Measurements from ENCODE around the gene LARGE1. TPM values are rescaled to one million over a fixed set of nuclear protein-coding genes. Genes with fewer than 3 reads are reported as not detected.

The LARGE1 gene
- total RNA-seq, 2 donors from 2014 or later: 48.7 to 94.4 TPM

DNA sequence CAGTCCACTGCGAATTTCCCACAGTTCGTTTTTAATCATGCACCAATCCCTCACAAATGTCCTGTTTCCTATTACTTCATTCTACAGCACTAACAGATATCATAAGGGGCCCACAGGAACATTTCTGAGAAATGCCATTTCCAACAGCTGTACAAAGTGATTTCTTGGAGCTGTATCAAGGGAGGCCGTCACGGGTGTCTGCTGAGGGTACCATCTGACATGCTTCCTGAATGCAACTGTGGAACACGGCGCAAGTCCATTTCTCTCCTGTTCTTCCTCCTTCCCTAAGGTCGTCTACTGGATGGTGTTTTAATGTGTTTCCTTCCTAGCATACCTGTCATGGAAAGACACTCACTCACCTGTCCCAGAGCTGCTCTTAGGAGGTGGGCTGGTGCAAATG lies 320.7 kb downstream of the LARGE1 start:
- intact Hi-C loops (cut with DNase I): no loop called here

DNA sequence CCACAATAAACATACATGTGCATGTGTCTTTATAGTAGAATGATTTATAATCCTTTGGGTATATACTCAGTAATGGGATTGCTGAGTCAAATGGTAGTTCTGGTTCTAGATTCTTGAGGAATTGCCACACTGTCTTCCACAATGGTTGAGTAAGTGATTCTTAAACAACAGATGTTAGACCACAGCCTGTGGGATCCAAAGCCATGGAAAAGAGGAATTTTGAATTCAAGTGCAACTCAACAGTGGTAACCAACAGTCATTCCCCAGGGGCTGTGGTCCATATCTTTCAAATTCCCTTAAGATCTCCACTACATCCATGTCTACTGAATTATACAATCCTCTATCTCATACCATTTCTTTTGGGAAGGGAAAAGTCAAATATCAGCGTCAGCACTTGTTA lies 321.5 kb downstream of the LARGE1 start:
- DNase-seq (ENCODE audit: low spot score): no peak
- intact Hi-C loops (cut with DNase I): no loop called here

More for the DNA sequence above, 320.7 kb downstream of the LARGE1 start:
- DNase-seq (ENCODE audit: low spot score): peak; percentile 32

DNA sequence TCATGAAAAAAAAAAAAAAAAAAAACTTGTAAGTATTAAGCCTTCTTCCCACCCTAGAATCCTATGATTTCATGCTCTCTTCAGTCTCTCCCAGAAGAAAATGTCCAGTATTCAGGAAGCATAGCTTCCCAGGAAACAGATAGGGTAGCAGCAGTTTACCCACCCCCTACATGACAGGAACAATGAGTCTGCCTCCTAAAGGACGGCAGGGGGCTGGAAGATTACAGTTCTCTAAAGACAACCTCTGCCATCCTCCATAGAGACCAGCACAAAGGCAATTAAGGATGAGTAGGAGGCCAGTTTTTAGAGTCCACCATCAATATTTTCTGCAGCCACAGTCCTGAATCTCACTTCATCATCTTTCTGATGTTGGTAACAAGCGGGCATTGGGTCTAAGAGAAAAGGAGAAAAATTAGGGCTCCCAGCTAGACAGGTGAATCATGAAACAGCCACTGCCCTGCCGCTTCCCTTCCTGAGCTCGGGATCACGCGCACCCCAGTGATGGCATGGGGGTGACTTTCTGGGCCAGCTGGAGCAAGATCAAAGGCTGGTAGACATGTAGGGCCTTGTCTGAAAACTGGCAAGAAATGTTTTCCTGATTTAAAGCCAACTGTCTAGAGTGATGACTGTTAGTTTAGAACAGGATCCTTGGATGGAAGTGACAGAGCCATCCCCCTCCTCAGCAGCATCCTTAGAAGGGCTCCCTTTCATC lies 322.8 kb downstream of the LARGE1 start:
- intact Hi-C loops (cut with DNase I): no loop called here
- DNase-seq (ENCODE audit: low spot score): no peak

DNA sequence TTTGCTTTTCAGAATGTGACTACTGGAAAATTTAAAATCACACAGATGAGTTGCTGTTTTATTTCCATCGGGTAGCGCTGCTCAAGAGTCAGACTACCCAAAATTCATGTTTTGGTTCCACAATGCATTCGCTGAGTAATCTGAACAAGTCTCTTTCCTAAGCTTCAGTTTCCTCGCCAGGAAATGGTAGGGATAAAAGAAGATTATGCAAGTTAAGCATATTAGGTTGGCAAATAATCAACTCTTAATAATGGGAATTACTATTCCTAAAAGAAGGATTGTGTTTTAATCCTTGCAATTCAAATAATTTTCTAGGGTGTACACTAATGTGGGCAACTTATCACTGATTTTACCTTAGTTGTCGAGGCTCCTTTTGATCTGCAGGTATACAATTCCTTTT lies 326.5 kb downstream of the LARGE1 start:
- DNase-seq (ENCODE audit: low spot score): no peak
- intact Hi-C loops (cut with DNase I): no loop called here

DNA sequence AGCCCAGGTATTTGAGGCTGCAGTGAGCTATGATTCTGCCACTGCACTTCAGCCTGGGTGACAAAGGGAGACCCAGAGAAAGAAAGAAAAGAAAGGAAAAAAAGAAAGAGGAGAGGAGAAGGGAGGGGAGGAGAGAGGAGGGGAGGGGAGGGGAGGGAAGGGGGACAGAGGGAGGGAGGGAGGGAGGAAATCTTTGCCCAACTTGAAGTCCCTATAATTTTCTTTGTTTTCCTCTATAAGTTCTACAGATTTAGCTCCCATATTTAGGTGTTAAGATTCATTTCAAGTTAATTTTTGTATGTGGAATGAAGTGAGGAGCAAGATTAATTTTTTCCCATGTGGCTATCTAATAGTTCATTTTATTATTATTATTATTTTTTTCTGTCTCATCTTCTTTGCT lies 328.3 kb downstream of the LARGE1 start:
- intact Hi-C loops (cut with DNase I): no loop called here
- no peak for DNase-seq (ENCODE audit: low spot score)

DNA sequence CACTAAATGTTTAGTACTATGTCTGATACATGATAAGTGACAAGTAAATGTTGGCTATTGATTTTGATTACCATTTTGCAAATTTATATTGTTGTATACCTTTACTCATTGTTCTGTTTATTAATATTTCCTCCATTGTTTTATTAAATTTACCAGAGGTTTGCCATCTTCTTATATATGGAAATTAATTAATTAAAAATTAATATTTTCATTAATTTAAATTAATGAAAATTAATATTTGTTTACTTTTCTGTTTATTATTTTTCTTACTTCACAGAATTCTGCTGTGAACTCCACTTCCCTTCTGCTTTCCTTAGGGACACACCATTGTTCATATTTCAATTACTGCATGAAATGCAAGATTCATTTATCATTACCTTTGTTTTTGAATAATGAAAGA lies 331.0 kb downstream of the LARGE1 start:
- no peak for DNase-seq (ENCODE audit: low spot score)
- intact Hi-C loops (cut with DNase I): no loop called here

DNA sequence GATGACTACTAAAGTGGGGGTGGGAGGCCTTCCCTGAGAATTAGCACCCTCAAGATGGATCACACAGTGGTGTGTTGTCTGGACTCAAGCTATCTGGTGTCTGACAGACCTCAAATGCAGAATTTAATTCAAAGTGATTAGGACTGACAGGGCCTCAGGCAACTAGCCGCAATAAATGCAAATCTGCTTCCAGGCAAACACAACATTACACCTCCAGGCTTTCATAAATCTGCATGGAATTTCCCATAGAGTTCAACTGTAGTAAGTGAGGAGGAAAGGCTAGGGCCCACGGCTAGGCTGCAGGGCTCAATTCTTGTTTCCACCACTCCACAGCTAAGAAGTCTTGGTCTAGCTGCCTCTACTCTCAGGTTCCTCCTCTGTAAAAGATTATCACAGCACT lies 331.4 kb downstream of the LARGE1 start:
- DNase-seq (ENCODE audit: low spot score): no peak
- intact Hi-C loops (cut with DNase I): no loop called here

DNA sequence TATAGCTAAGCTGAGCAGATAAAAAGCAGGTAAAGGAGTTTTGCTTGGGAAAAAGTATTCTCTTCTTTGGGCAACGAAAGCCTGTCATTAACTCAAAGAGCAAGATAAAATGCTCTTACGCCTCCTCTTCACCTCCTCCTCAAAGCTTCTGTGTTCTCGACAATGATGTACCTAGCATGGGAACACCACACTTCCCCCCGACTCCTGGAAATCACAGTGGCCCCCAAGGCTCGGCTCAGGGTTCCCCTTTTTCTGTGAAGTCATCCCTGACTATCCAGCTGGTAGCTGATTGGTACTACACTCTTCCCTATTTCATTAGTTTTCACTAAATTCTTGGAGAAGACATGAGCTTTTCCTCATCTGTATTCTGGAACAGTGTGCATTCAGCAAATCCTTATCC lies 336.1 kb downstream of the LARGE1 start:
- peak; percentile 32 for DNase-seq (ENCODE audit: low spot score)
- intact Hi-C loops (cut with DNase I): no loop called here

DNA sequence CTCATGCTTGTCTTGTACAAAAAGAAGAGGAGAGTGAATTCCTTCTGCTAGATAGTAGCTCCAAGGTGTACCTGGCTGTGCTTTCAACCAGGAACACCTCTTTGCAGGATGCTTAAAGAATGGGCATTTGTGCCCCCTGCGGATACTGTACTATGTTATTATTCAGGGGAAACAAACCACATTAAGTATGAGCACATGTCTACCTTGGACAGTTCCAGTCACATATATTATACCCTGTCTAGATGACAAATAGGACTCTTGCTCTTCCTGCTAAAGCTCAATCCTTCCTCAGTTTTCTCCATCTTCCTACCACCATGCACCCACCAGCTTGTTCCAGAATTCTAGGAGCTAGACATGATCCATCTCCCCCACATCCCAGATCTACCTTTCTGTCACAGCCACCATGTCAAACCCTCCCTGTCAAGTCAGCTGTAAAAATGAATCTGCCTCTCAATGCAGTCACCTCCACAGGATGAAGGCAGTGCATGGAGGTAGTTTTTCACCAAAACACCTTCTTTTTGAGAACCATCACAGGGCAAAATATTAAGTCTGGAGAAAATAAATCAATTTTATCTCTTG lies 337.4 kb downstream of the LARGE1 start:
- intact Hi-C loops (cut with DNase I): no loop called here
- DNase-seq (ENCODE audit: low spot score): no peak

DNA sequence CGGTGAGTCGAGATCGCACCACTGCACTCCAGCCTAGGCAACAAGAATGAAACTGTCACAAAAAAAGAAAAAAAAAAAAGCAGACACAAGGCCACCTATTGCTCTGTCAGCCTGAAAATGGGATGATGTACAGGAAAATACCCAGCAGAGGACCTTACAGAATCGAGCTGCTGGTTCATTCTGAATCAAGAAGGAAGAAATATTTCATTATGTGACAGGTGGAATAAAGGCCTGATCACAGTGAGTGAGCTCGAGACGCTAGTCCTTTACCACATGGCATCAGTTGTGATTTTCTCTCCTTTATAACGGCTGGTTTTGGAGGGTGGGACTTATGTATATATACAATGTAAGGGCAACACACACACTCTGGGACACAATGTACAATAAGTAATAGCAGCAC lies 340.0 kb downstream of the LARGE1 start:
- DNase-seq (ENCODE audit: low spot score): no peak
- intact Hi-C loops (cut with DNase I): no loop called here

DNA sequence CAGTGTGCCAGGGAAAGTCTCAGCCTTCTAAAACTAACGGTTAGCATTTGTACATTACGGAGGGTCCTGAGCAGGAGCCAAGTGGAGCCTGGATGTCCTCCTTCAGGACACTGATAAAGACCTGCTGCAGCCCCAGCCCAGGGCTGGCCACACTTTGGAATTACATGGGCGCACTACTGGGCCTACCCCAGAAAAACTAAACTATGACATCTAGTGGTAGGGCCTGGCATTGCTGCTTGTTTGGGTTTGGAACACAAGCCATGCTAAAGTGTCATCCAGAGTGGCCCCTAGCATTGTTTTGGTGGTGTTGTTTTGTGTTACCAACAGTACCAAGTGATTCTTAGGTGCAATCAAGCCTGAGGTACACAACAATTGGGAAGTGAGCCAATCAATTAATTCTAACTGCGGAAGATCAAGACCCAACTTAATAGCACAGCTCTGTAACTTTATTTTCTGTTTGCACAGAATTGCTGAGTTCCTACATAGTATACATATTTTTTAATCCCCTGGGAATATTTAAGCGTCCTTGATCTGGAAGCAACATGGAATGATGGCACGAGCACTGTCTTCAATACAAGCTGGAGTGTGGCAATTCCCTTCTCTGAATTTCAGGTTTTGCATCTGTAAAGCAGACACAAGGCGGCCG lies 340.7 kb downstream of the LARGE1 start:
- DNase-seq (ENCODE audit: low spot score): no peak
- intact Hi-C loops (cut with DNase I): no loop called here

DNA sequence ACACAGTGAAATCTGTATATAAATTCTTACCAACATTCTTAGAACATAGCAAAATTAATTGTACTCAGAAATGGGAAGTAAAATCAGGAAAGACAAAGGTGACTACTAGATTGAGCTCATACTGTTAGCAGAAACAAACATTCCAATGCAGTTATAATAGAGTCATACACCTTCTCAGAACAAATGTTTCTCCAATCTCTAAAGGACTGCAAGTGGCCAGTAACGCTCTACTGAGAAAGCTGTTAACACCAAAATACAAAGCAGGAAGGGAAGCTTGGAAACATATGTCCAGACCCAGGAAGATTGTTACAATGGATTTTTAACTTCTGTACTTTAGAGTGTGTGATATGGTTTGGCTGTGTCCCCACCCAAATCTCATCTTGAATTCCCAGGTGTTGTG lies 341.5 kb downstream of the LARGE1 start:
- intact Hi-C loops (cut with DNase I): no loop called here

DNA sequence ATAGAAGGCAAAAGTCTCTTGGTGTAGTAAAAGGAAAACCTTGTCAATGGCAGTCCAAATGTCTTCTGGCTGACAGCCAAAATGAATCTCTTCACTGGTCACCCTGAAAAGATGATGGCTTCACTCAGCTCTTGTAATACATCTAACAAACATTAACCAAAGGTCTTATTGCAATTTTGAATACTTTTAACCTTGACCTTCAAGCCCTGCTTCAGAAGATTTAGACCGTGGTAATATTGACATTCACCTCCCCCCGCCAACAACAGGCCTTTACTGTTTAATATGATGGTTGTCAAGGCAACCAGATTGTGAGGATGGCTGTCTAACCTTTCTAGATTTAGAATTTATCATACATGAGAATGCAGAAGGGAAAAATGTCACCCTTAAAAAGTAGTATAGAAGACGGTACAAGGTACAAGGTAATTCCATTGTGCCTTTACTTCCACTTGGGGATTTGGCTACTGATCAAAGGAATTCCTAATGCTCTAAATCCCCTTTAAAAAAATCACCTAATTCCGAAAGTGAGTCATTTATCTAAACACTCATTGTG lies 342.3 kb downstream of the LARGE1 start:
- intact Hi-C loops (cut with DNase I): no loop called here
- no peak for DNase-seq (ENCODE audit: low spot score)

More for the DNA sequence above, 341.5 kb downstream of the LARGE1 start:
- DNase-seq (ENCODE audit: low spot score): no peak

DNA sequence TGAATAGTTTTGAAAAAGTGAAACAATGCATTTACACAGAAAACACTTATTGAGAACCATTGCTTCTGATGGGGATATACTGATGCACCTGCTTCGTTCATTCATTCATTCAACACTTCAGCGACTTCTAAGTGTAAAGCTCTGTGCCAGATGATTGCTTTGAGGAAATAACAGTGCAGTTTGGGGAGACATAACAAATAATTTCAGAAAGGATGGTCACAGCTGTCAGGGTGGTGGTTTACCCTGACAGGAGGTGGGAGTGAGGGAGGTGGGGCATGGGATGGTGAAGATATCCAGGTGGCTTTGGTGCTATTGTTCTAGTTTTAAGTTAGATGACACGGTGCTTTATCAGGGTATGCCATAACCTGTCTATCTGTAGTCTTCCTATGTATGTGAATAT lies 344.1 kb downstream of the LARGE1 start:
- no peak for DNase-seq (ENCODE audit: low spot score)
- intact Hi-C loops (cut with DNase I): no loop called here

DNA sequence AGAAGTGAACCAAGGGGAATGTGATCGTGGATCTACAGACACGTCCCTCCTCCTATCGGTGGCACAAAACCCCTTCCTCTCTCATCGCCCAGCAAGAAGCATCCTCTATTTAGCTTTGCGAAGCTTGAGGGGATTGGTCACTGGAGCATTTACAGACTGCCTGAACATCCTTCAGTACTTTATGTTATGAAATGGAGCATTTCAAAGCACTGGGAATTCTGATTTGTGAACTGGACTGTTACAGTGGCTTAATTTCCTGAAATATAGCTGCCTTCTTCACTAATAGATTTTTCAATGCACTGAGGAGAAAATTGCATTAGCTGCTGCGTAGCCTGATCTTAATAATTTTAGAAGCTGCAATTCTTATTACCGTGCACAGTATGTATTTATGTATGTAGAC lies 344.5 kb downstream of the LARGE1 start:
- no peak for DNase-seq (ENCODE audit: low spot score)
- intact Hi-C loops (cut with DNase I): no loop called here

DNA sequence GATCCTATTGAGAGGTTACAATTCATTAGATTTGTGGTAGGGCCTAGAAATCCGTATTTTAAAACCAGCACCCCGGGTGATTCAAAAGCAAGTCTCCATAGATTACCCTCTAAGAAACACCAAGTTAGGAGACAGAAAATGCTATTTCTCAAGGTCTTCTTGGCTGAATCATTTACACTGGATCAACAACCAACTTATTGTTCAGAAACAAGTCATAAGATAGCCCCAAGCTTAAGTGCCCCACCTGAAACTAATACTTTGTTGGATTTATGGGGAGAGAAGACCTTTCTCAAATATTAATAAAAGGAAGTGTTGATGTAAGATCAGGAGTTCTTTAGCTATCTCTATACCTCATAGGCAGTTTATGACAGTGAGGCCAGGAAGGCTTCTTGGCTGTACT lies 345.2 kb downstream of the LARGE1 start:
- DNase-seq (ENCODE audit: low spot score): no peak
- intact Hi-C loops (cut with DNase I): no loop called here

DNA sequence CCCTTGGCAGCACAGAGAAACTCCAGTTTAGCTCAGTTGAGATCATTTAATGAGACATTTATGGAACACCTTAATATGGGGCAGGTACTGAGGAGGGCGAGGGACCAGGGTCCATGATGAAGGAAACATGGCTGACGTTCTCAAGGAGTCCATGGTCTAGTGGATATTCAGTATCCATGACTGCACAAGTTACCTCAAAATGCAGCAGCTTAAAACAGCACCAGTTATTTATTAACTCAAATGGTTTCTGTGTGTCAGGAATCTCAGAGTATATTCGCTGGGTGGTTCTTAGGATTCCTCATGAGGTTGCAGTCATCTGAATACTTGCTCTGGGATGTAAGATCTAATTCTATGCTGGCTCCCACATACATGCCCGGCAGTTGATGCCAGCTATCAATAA lies 346.8 kb downstream of the LARGE1 start:
- intact Hi-C loops (cut with DNase I): no loop called here
- no peak for DNase-seq (ENCODE audit: low spot score)

DNA sequence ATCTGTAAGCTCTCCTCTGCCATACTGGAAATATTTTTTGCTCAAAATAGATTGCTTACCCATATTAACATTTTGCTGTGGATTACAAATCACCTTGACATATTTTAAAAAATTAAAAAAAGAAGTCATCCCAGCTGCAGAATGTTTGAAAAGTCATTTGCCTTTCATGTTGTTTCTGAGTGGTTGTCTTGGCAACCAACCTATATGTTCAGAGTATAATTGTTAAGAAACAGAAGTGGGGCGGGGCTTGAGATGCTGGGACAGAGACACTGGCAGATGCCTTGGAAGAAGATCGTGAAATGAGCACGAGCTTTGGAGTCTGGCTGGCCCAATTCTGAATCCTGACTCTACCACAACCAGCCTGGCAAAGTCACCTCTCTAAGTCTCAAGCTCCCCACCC lies 348.2 kb downstream of the LARGE1 start:
- no peak for DNase-seq (ENCODE audit: low spot score)
- intact Hi-C loops (cut with DNase I): no loop called here

DNA sequence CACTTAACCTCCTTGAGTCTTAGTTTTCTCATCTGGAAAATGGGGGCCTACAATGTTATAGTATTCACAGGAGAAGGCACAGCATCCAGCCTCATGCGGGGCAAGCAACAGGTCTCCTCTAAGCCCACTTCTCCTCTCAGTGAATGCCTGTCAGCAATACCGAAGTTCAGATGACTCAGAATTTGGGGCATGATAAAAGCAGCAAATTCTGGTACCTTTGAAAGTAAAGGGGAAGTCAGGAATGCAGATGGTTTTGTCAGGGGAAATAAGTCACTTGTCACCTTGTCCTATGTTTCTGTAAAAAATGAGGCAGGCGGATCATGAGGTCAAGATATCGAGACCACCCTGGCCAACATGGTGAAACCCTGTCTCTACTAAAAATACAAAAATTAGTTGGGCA lies 350.2 kb downstream of the LARGE1 start:
- intact Hi-C loops (cut with DNase I): no loop called here
- no peak for DNase-seq (ENCODE audit: low spot score)

DNA sequence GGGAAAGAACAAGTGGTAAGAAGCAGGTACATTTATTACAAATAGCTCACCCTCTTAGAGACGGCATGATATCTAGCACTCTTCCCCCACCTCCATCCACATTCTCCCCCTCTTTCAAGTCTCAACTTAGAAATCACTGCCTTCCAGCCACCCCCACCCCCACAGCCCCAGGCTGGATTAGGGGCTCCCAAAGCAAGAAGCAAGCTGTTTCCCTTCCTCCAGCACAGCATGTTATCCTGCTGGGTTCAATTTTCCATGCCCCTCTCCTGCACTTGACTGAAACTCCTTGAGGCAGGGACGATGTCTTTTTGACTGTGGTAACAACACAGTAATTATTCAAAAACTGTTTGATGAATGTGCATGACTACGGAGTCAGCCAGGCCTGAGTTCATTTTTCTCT lies 350.7 kb downstream of the LARGE1 start:
- intact Hi-C loops (cut with DNase I): no loop called here
- no peak for DNase-seq (ENCODE audit: low spot score)

DNA sequence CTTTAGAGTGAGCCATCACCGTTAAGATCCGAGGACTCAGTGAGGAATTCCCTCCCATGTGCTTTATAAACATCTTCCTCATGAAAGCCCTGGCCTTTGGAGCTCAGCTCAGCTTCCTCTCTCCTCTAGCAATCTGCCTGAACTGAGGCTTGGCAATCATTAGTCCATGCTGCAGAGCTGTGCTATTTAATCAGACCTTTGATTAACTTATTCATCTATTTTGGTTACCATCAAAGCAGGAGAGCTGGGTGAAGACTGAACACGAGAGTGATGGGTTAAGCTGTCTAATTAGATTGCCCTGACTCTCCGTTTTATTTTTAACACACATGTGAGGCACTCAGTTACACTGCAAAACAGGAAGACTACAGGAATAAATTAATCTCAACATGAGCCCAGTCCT lies 351.3 kb downstream of the LARGE1 start:
- intact Hi-C loops (cut with DNase I): no loop called here
- DNase-seq (ENCODE audit: low spot score): no peak
